Astrocyte (in vitro differentiated cells and primary cell): Measurements from ENCODE around the gene RUNX1. TPM values are rescaled to one million over a fixed set of nuclear protein-coding genes. Genes with fewer than 3 reads are reported as not detected.

Experiments used
- DNase-seq: peaks from one replicate; pipeline ENCODE4 v3.0.0-alpha.2; 2010; ENCODE audit warnings: low read depth
- FAIRE-seq: peaks from 2 replicates; lab custom pipeline; 2011; peaks lifted over from hg19 to GRCh38; lab: Jason Lieb, UNC
- H2AFZ ChIP-seq: 2 replicates; pipeline ENCODE4 v1.6.0; 2012; ENCODE audit warnings: low read depth, low read length, inconsistent platforms
- H3K27ac ChIP-seq: 2 replicates; pipeline ENCODE4 v1.5.1; 2011; ENCODE audit warnings: low read depth, low read length, inconsistent platforms
- H3K27me3 ChIP-seq: 2 replicates; pipeline ENCODE4 v1.6.0; 2011; ENCODE audit warnings: low read length, inconsistent platforms; ENCODE audit not compliant: insufficient read depth
- H3K36me3 ChIP-seq: 2 replicates; pipeline ENCODE4 v1.5.1; 2011; ENCODE audit warnings: low read length, inconsistent platforms; ENCODE audit not compliant: insufficient read depth
- H3K4me1 ChIP-seq: 2 replicates; pipeline ENCODE4 v1.5.1; 2011; ENCODE audit warnings: low read length, inconsistent platforms; ENCODE audit not compliant: insufficient read depth
- H3K4me2 ChIP-seq: 2 replicates; pipeline ENCODE4 v1.6.0; 2012; ENCODE audit warnings: low read length, inconsistent platforms
- H3K4me3 ChIP-seq: 2 replicates; pipeline ENCODE4 v1.5.1; 2011; ENCODE audit warnings: low read depth, mild to moderate bottlenecking, low read length, inconsistent platforms; ENCODE audit not compliant: insufficient read depth
- H3K79me2 ChIP-seq: 2 replicates; pipeline ENCODE4 v1.6.0; 2012; ENCODE audit warnings: mild to moderate bottlenecking, low read length, inconsistent platforms; ENCODE audit not compliant: insufficient read depth
- H3K9ac ChIP-seq: 2 replicates; pipeline ENCODE4 v1.6.0; 2012; ENCODE audit warnings: mild to moderate bottlenecking, low read length, inconsistent platforms
- H3K9me3 ChIP-seq: 2 replicates; pipeline ENCODE4 v1.5.1; 2012; ENCODE audit warnings: low read depth, mild to moderate bottlenecking, low read length, inconsistent platforms; ENCODE audit not compliant: insufficient read depth
- H4K20me1 ChIP-seq: 2 replicates; pipeline ENCODE4 v1.6.0; 2012; ENCODE audit warnings: low read length, inconsistent platforms; ENCODE audit not compliant: insufficient read depth
- H3K27ac Mint-ChIP-seq: one replicate; pipeline ENCODE4 v1.8.0; 2021; ENCODE audit warnings: mild to moderate bottlenecking, mixed read lengths; ENCODE audit not compliant: unreplicated experiment
- H3K27me3 Mint-ChIP-seq: one replicate; pipeline ENCODE4 v1.8.0; 2021; ENCODE audit warnings: low read depth, mixed read lengths; ENCODE audit not compliant: unreplicated experiment
- H3K36me3 Mint-ChIP-seq: one replicate; pipeline ENCODE4 v1.8.0; 2021; ENCODE audit warnings: low read depth, mixed read lengths; ENCODE audit not compliant: unreplicated experiment
- H3K4me1 Mint-ChIP-seq: one replicate; pipeline ENCODE4 v1.8.0; 2021; ENCODE audit warnings: low read depth, mixed read lengths; ENCODE audit not compliant: unreplicated experiment
- H3K4me3 Mint-ChIP-seq: one replicate; pipeline ENCODE4 v1.8.0; 2021; ENCODE audit warnings: mild to moderate bottlenecking, moderate library complexity, mixed read lengths; ENCODE audit not compliant: unreplicated experiment
- H3K9me3 Mint-ChIP-seq: one replicate; pipeline ENCODE4 v1.8.0; 2021; ENCODE audit warnings: mild to moderate bottlenecking, mixed read lengths; ENCODE audit not compliant: unreplicated experiment
- EZH2 ChIP-seq: IDR thresholded peaks from 2 replicates; pipeline ENCODE4 v1.6.1; 2012; ENCODE audit warnings: mild to moderate bottlenecking, low read length, inconsistent platforms; ENCODE audit not compliant: insufficient read depth
- total RNA-seq: library from RNA; stranded (reverse); gene quantifications from 2 replicates; pipeline ENCODE4 v1.2.1, GENCODE V29; 2021
- TF ChIP-seq, protein P1 (sequence below): IDR thresholded peaks from 2 replicates; pipeline ENCODE4 v1.5.1; 2011; ENCODE audit warnings: low read depth, mild to moderate bottlenecking, inconsistent platforms, low read length, moderate library complexity; ENCODE audit not compliant: insufficient read depth

Gene RUNX1
- total RNA-seq, 1 donor from 2014 or later = 84.6 TPM

DNA sequence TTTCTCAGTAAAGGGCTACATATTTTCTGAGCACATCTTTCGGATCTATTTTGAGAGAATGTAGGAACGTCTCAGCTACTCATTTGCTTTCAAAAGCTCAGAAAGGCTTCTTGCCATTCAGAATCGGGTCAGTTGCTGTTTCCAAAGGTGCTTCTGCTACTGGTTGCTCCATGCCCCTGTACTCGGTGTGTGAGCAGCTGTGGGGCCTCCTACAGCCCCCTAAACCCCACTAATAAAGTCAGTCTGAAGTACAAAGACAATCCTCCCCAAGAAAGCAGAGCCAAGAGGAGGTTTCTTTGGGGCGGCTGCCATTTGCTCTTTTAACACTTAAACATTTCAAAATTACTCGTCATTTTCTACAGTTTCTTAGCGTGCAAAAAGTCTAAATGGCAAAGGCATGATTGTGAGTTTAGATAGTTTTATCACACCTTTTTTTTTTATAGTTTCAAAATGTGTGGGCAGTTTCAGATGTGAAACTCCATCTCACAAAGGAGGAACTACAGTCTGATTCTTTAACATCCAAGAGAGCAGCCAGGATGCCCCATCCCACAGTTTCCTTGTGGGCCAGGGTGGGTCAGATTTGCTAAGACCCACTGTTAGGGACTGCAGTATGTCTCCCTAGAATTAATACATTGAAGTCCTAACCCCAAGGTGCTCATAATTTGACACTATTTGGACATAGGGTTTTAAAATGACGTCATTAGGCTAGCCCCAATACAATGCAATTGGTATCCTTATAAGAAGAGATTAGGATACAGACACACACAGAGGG lies 4.1 kb downstream of the RUNX1 start:
- no peak overlapping the region for H3K4me2 ChIP-seq
- H4K20me1 ChIP-seq = no peaks in the 10 kb centered on the region
- no peaks in the 10 kb centered on the region for H3K9me3 ChIP-seq
- no peaks in the 10 kb centered on the region for H3K27me3 Mint-ChIP-seq
- peaks cover 18% of the 10 kb centered on the region for H3K36me3 Mint-ChIP-seq
- no peak for DNase-seq
- no peaks in the 10 kb centered on the region for H3K27me3 ChIP-seq
- H3K36me3 ChIP-seq = peaks cover 3% of the 10 kb centered on the region
- no peak for FAIRE-seq
- TF ChIP-seq, protein P1, sequence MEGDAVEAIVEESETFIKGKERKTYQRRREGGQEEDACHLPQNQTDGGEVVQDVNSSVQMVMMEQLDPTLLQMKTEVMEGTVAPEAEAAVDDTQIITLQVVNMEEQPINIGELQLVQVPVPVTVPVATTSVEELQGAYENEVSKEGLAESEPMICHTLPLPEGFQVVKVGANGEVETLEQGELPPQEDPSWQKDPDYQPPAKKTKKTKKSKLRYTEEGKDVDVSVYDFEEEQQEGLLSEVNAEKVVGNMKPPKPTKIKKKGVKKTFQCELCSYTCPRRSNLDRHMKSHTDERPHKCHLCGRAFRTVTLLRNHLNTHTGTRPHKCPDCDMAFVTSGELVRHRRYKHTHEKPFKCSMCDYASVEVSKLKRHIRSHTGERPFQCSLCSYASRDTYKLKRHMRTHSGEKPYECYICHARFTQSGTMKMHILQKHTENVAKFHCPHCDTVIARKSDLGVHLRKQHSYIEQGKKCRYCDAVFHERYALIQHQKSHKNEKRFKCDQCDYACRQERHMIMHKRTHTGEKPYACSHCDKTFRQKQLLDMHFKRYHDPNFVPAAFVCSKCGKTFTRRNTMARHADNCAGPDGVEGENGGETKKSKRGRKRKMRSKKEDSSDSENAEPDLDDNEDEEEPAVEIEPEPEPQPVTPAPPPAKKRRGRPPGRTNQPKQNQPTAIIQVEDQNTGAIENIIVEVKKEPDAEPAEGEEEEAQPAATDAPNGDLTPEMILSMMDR = no peak
- TF ChIP-seq EZH2 = no peak
- peaks cover 60% of the 10 kb centered on the region for H3K79me2 ChIP-seq
- peaks cover 42% of the 10 kb centered on the region for H3K4me1 ChIP-seq
- no peak overlapping the region for H3K4me3 Mint-ChIP-seq
- H3K4me3 ChIP-seq = no peak overlapping the region
- no peak overlapping the region for H3K27ac Mint-ChIP-seq
- peaks cover 5% of the 10 kb centered on the region for H3K9me3 Mint-ChIP-seq
- H3K27ac ChIP-seq = no peak overlapping the region
- H2AFZ ChIP-seq = no peak overlapping the region
- no peak overlapping the region for H3K9ac ChIP-seq
- peaks cover 60% of the 10 kb centered on the region for H3K4me1 Mint-ChIP-seq

DNA sequence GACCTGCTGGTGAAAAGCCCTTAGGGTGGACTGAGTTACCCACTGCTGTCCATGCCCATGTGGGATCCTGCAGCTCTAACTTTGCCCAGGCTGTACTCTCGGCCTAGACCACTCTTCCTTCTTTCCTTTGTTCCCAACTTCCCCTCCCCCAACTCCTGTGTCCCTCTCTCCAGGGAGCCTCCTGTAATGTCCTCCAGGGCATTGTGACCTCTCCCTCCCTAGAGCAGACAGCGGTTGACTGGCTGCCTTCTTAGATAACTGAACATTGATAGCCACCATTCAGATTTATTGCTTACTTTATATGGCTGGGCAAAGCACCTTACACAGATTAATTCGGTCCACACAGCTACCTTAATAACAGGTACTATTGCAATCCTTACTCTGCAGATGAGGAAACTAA lies 5.0 kb downstream of the RUNX1 start:
- H4K20me1 ChIP-seq = no peaks in the 10 kb centered on the region
- Mint-ChIP-seq H3K27me3 (no peaks in the 10 kb centered on the region), H3K4me3 (no peak overlapping the region), H3K4me1 (peaks cover 54% of the 10 kb centered on the region), H3K27ac (no peak overlapping the region), H3K9me3 (peaks cover 5% of the 10 kb centered on the region), H3K36me3 (peaks cover 19% of the 10 kb centered on the region)
- no peak overlapping the region for H2AFZ ChIP-seq
- no peak overlapping the region for H3K9ac ChIP-seq
- H3K79me2 ChIP-seq = peaks cover 62% of the 10 kb centered on the region
- no peak overlapping the region for H3K4me3 ChIP-seq
- peaks cover 3% of the 10 kb centered on the region for H3K36me3 ChIP-seq
- no peak overlapping the region for H3K27ac ChIP-seq
- no peak for TF ChIP-seq EZH2
- TF ChIP-seq, protein P1 = no peak
- FAIRE-seq (no peak), DNase-seq (no peak)
- no peak overlapping the region for H3K4me2 ChIP-seq
- H3K4me1 ChIP-seq = peaks cover 34% of the 10 kb centered on the region
- no peaks in the 10 kb centered on the region for H3K9me3 ChIP-seq
- H3K27me3 ChIP-seq = no peaks in the 10 kb centered on the region

DNA sequence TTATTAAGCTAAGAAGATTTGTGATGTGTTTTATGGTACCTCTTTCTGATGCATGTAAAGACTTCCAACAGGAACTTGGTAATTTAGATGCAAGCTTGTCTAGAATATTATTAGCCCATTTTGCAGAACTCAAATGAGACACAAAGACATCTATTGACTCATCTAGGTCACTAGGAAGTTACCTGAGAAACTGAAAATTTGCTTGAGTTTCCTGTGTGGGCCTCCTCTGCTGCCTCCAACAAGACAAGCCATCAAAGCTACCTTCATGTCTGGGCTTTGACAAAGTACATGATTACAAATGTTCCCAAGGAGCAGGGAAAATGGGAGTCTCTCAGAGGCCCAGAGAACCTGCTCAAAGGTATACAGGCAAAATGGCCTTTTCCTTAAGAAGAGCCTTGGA lies 5.6 kb downstream of the RUNX1 start:
- no peak overlapping the region for H3K4me2 ChIP-seq
- Mint-ChIP-seq H3K36me3 (peaks cover 19% of the 10 kb centered on the region), H3K9me3 (peaks cover 5% of the 10 kb centered on the region), H3K27ac (no peak overlapping the region), H3K4me1 (peaks cover 48% of the 10 kb centered on the region), H3K4me3 (no peak overlapping the region), H3K27me3 (no peaks in the 10 kb centered on the region)
- no peak overlapping the region for H2AFZ ChIP-seq
- H3K79me2 ChIP-seq = peaks cover 67% of the 10 kb centered on the region
- no peaks in the 10 kb centered on the region for H4K20me1 ChIP-seq
- peaks cover 29% of the 10 kb centered on the region for H3K4me1 ChIP-seq
- peaks cover 3% of the 10 kb centered on the region for H3K36me3 ChIP-seq
- no peak overlapping the region for H3K27ac ChIP-seq
- H3K9me3 ChIP-seq = no peaks in the 10 kb centered on the region
- TF ChIP-seq, protein P1 = no peak
- TF ChIP-seq EZH2 = no peak
- no peak overlapping the region for H3K9ac ChIP-seq
- no peaks in the 10 kb centered on the region for H3K27me3 ChIP-seq
- H3K4me3 ChIP-seq = no peak overlapping the region
- FAIRE-seq (no peak), DNase-seq (no peak)
